SK-N-SH (cell line): ENCODE results near the gene ZNF768. TPM values are rescaled to one million over a fixed set of nuclear protein-coding genes. Genes with fewer than 3 reads are reported as not detected.

Experiments
- CTCF ChIA-PET: fragments of 300-600, 350-600 bp; formaldehyde crosslinking; extraction: SDS; loops from one replicate; lab custom pipeline; 2021; lab: Yijun Ruan, JAX
- POLR2A ChIA-PET: fragments of 350-600 bp; sonication (Branson Sonifier 250); formaldehyde crosslinking; extraction: SDS; loops from one replicate; lab custom pipeline; 2020; ENCODE audit warnings: antibody characterized with exemption, inconsistent platforms; lab: Yijun Ruan, JAX
- DNase-seq: peaks from one replicate; pipeline ENCODE4 v3.0.0; 2012
- H2AFZ ChIP-seq: fragments of 200-600 bp; sonication (generic); 2 replicates; pipeline ENCODE4 v1.8.1; 2016; ENCODE audit warnings: antibody characterized with exemption, mild to moderate bottlenecking, low read depth
- H3F3A ChIP-seq: fragments of 200-600 bp; sonication (generic); replicated peaks from 2 replicates; pipeline ENCODE3; 2016; ENCODE audit warnings: antibody characterized with exemption, mild to moderate bottlenecking; ENCODE audit not compliant: insufficient read depth
- H3K27ac ChIP-seq, 2 experiments: fragments of 200-500 bp in 1 of 2; fragments of 200-600 bp in 1 of 2; sonication (Bioruptor generic) in 1 of 2; sonication (generic), shearing (Covaris generic) in 1 of 2; 2 replicates each; pipeline versions ENCODE4 v1.5.1 to v1.6.1; 2014 to 2016; ENCODE audit warnings: low read depth in 2 of 2, inconsistent platforms in 1 of 2, low read length in 1 of 2, mild to moderate bottlenecking in 1 of 2, mixed read lengths in 1 of 2
- H3K27me3 ChIP-seq: fragments of 200-600 bp; sonication (generic), shearing (Covaris generic); 2 replicates; pipeline ENCODE4 v1.6.1; 2016; ENCODE audit warnings: mixed run types; ENCODE audit not compliant: insufficient read depth
- H3K36me3 ChIP-seq, 2 experiments: fragments of 200-500 bp in 1 of 2; fragments of 200-600 bp in 1 of 2; sonication (Bioruptor generic) in 1 of 2; sonication (generic) in 1 of 2; replicated peaks in 1 of 2; 2 replicates each; pipeline versions ENCODE3 to v1.5.1; 2014 to 2016; ENCODE audit warnings: low read length in 1 of 2, mild to moderate bottlenecking in 1 of 2; ENCODE audit not compliant: insufficient read depth in 2 of 2, control insufficient read depth in 1 of 2
- H3K4me1 ChIP-seq, 2 experiments: fragments of 200-500 bp in 1 of 2; fragments of 200-600 bp in 1 of 2; sonication (Bioruptor generic) in 1 of 2; sonication (generic), shearing (Covaris generic) in 1 of 2; 2 replicates each; pipeline versions ENCODE4 v1.5.1 to v1.6.1; 2014 to 2016; ENCODE audit warnings: low read depth in 1 of 2, low read length in 1 of 2, mixed run types in 1 of 2; ENCODE audit not compliant: insufficient read depth in 2 of 2, control insufficient read depth in 1 of 2
- H3K4me2 ChIP-seq: fragments of 200-600 bp; sonication (generic), shearing (Covaris generic); 2 replicates; pipeline ENCODE4 v1.6.1; 2017; ENCODE audit warnings: mixed run types
- H3K4me3 ChIP-seq, 2 experiments: fragments of 200-500 bp in 1 of 2; fragments of 200-600 bp in 1 of 2; sonication (Bioruptor generic) in 1 of 2; sonication (generic), shearing (Covaris generic) in 1 of 2; 2 replicates each; pipeline versions ENCODE4 v1.5.1 to v1.8.1; 2014 to 2016; ENCODE audit warnings: low read depth in 2 of 2, inconsistent platforms in 1 of 2, low read length in 1 of 2, mild to moderate bottlenecking in 1 of 2, mixed read lengths in 1 of 2, moderate library complexity in 1 of 2
- H3K79me2 ChIP-seq: fragments of 200-600 bp; sonication (generic); 2 replicates; pipeline ENCODE4 v1.8.1; 2017; ENCODE audit warnings: mild to moderate bottlenecking; ENCODE audit not compliant: insufficient read depth
- H3K9ac ChIP-seq: fragments of 200-600 bp; sonication (generic); 2 replicates; pipeline ENCODE4 v1.6.1; 2017; ENCODE audit warnings: mixed run types
- H3K9me2 ChIP-seq: fragments of 200-600 bp; sonication (generic); 2 replicates; pipeline ENCODE4 v1.6.1; 2017; ENCODE audit warnings: mixed run types
- H3K9me3 ChIP-seq: fragments of 200-600 bp; sonication (generic); 2 replicates; pipeline ENCODE4 v1.6.1; 2017; ENCODE audit warnings: mixed run types, mild to moderate bottlenecking, moderate library complexity
- H4K20me1 ChIP-seq: fragments of 200-600 bp; sonication (generic); 2 replicates; pipeline ENCODE4 v1.6.1; 2017; ENCODE audit warnings: mild to moderate bottlenecking, mixed run types; ENCODE audit not compliant: insufficient read depth
- CHD2 ChIP-seq: fragments of 150-350 bp; IDR thresholded peaks from 2 replicates; pipeline ENCODE4 v1.6.1; 2018; ENCODE audit warnings: low read length; ENCODE audit not compliant: partially characterized antibody
- ELF1 ChIP-seq: IDR thresholded peaks from 2 replicates; pipeline ENCODE4 v1.4.0; 2012
- EZH2phosphoT487 ChIP-seq: fragments of 200-600 bp; sonication (generic); IDR thresholded peaks from 2 replicates; pipeline ENCODE4 v1.6.1; 2017; ENCODE audit warnings: low read depth, mixed run types, mild to moderate bottlenecking, antibody characterized with exemption, moderate library complexity, borderline replicate concordance
- FOSL2 ChIP-seq: IDR thresholded peaks from 2 replicates; pipeline ENCODE4 v1.4.0; 2012; ENCODE audit warnings: low read depth, mild to moderate bottlenecking, moderate library complexity, borderline replicate concordance
- FOXJ3 ChIP-seq: sonication (generic); formaldehyde crosslinking; IDR thresholded peaks from 2 replicates; pipeline ENCODE4 v1.5.1; 2020; ENCODE audit warnings: mild to moderate bottlenecking, missing genetic modification reagents
- FOXM1 ChIP-seq: IDR thresholded peaks from 2 replicates; pipeline ENCODE4 v1.4.0; 2012; ENCODE audit warnings: low read depth, mild to moderate bottlenecking
- GABPA ChIP-seq: IDR thresholded peaks from 2 replicates; pipeline ENCODE4 v1.4.0; 2012; ENCODE audit warnings: low read depth, mild to moderate bottlenecking
- IRF3 ChIP-seq: fragments of 150-350 bp; IDR thresholded peaks from 2 replicates; pipeline ENCODE4 v1.6.1; 2016; ENCODE audit warnings: mild to moderate bottlenecking, low read depth, low read length
- JUND ChIP-seq: IDR thresholded peaks from 2 replicates; pipeline ENCODE4 v1.4.0; 2012
- MAX ChIP-seq: IDR thresholded peaks from 2 replicates; pipeline ENCODE4 v1.4.0; 2012; ENCODE audit warnings: low read depth
- MEF2A ChIP-seq: IDR thresholded peaks from 2 replicates; pipeline ENCODE4 v1.4.0; 2012; ENCODE audit warnings: low read depth, borderline replicate concordance
- MXI1 ChIP-seq: IDR thresholded peaks from 2 replicates; pipeline ENCODE4 v1.6.1; 2012; ENCODE audit warnings: mild to moderate bottlenecking, low read depth, low read length, improper control_type of control experiment
- NFIC ChIP-seq: IDR thresholded peaks from 2 replicates; pipeline ENCODE4 v1.4.0; 2012; ENCODE audit warnings: borderline replicate concordance
- NRF1 ChIP-seq: IDR thresholded peaks from 2 replicates; pipeline ENCODE4 v1.6.1; 2012; ENCODE audit warnings: low read depth, mild to moderate bottlenecking, low read length
- PBX3 ChIP-seq: IDR thresholded peaks from 2 replicates; pipeline ENCODE4; 2012
- POLR2AphosphoS5 ChIP-seq: IDR thresholded peaks from 2 replicates; pipeline ENCODE4 v1.6.1; 2012; ENCODE audit warnings: low read depth, low read length
- RAD21 ChIP-seq: IDR thresholded peaks from 2 replicates; pipeline ENCODE4 v1.6.1; 2012; ENCODE audit warnings: mild to moderate bottlenecking, low read length
- RCOR1 ChIP-seq: fragments of 150-350 bp; IDR thresholded peaks from 2 replicates; pipeline ENCODE4 v1.6.1; 2017; ENCODE audit warnings: antibody characterized with exemption, low read length
- REST ChIP-seq: IDR thresholded peaks from 2 replicates; pipeline ENCODE4 v1.6.1; 2012; ENCODE audit warnings: mild to moderate bottlenecking, low read depth, low read length, moderate library complexity
- RFX5 ChIP-seq: IDR thresholded peaks from 2 replicates; pipeline ENCODE4 v1.6.1; 2012; ENCODE audit warnings: mild to moderate bottlenecking, improper control_type of control experiment, low read length
- RXRA ChIP-seq: IDR thresholded peaks from 2 replicates; pipeline ENCODE4 v1.4.0; 2012; ENCODE audit warnings: low read depth, mild to moderate bottlenecking, borderline replicate concordance
- SIN3A ChIP-seq: IDR thresholded peaks from 2 replicates; pipeline ENCODE4 v1.6.1; 2012; ENCODE audit warnings: low read depth, mild to moderate bottlenecking, low read length, moderate library complexity, borderline replicate concordance
- SMC3 ChIP-seq: IDR thresholded peaks from 2 replicates; pipeline ENCODE4 v1.6.1; 2012; ENCODE audit warnings: low read depth, low read length, improper control_type of control experiment
- TAF1 ChIP-seq: IDR thresholded peaks from 2 replicates; pipeline ENCODE4 v1.6.1; 2012; ENCODE audit warnings: low read depth, mild to moderate bottlenecking, low read length, moderate library complexity, borderline replicate concordance
- TCF12 ChIP-seq: IDR thresholded peaks from 2 replicates; pipeline ENCODE4 v1.4.0; 2012
- TEAD4 ChIP-seq: IDR thresholded peaks from 2 replicates; pipeline ENCODE4 v1.4.0; 2012; ENCODE audit warnings: mild to moderate bottlenecking, borderline replicate concordance; ENCODE audit not compliant: insufficient read depth
- USF2 ChIP-seq: fragments of 150-350 bp; IDR thresholded peaks from 2 replicates; pipeline ENCODE4 v1.6.1; 2017; ENCODE audit warnings: antibody characterized with exemption, low read length, low read depth, borderline replicate concordance
- YY1 ChIP-seq: IDR thresholded peaks from 2 replicates; pipeline ENCODE4 v1.4.0; 2012; ENCODE audit warnings: low read depth, mild to moderate bottlenecking
- WGBS: methylation state at CpG from one replicate; pipeline ENCODE4 v1.1.6; 2017; ENCODE audit warnings: low lambda C conversion rate; 5-methylcytosine and 5-hydroxymethylcytosine counted together
- polyA plus RNA-seq, 3 experiments: library from polyadenylated mRNA; depleted of rRNA; stranded (reverse); fragments of >200 nt; gene quantifications; 2 replicates each; pipeline ENCODE4 v1.2.3, GENCODE V29; 2012

ZNF768 gene
- polyA plus RNA-seq, 1 of the 3 experiments (the other 2 are of a cell fraction), result 26.0 TPM

- peak within 1 kb of the TSS; percentile 83 for H3K4me2 ChIP-seq
- H3K9ac ChIP-seq, result peak within 1 kb of the TSS; percentile 89
- H4K20me1 ChIP-seq, result no peaks in the 10 kb centered on the region
- ChIA-PET CTCF (interaction anchor here (0.8 to 2.6 kb wide), 14 partner anchors 10 to 105 kb away, joined by 3 to 19 read pairs (median 4); partner anchors contain the start of genes DCTPP1, ZNF688 and ZNF785), POLR2A (interaction anchor here (0.6 to 2.8 kb wide), 6 partner anchors 9 to 125 kb away, joined by 3 to 47 read pairs (median 4); partner anchors contain the start of genes ZNF688 and ZNF764)
- H3K4me3 ChIP-seq, result peak within 1 kb of the TSS; percentile 65 to 68
- peak within 1 kb of the TSS; percentile 94 for H2AFZ ChIP-seq
- H3K79me2 ChIP-seq, result peaks cover 16% of the 10 kb centered on the region
- 3% methylated on average over 5 of the region's 70 CpGs for WGBS
- H3K9me3 ChIP-seq, result no peaks in the 10 kb centered on the region
- H3K27me3 ChIP-seq, result no peaks in the 10 kb centered on the region
- DNase-seq, result peak; percentile 95
- H3F3A ChIP-seq, result peaks cover 7% of the 10 kb centered on the region
- H3K4me1 ChIP-seq, result peaks cover 8 to 17% of the 10 kb centered on the region in 2 experiments; a peak in 3 of 4 replicates
- no peaks in the 10 kb centered on the region for H3K9me2 ChIP-seq
- H3K27ac ChIP-seq, result peak within 1 kb of the TSS; percentile 81 to 91
- H3K36me3 ChIP-seq, result peaks cover 10 to 14% of the 10 kb centered on the region in 2 experiments
- TF ChIP-seq POLR2AphosphoS5 (peak; percentile 86; the same call in 1 of the 2 replicates), REST (no peak), IRF3 (no peak), RCOR1 (no peak), FOXJ3 (CRISPR knock-in tag) (no peak), USF2 (no peak), SIN3A (no peak; the same call in 1 of the 2 replicates), RXRA (no peak), MAX (peak; percentile 76), TCF12 (no peak), NFIC (0 out of 2 replicates have a peak, but pooled peaks have one; percentile 21), ELF1 (peak; percentile 97), MXI1 (peak; percentile 87), YY1 (peak; percentile 100), TEAD4 (no peak), RFX5 (no peak), FOSL2 (no peak), CHD2 (peak; percentile 88), MEF2A (no peak), EZH2phosphoT487 (no peak), NRF1 (peak; percentile 92), FOXM1 (peak; percentile 31; the same call in 1 of the 2 replicates), GABPA (peak; percentile 77), JUND (no peak), RAD21 (no peak), SMC3 (no peak), TAF1 (peak; percentile 44), PBX3 (no peak)
These were observed 8.2 kb upstream of the ZNF768 start, which contains the start of gene ZNF747 for GRCh38 chr16:30534368-30535105. Gene ZNF747 (minus strand): TSS chr16:30534858. CDS start chr16:30534679, 179 bp downstream.
